Measurements from ENCODE around the gene ORAI3. TPM values are rescaled to one million over a fixed set of nuclear protein-coding genes. Genes with fewer than 3 reads are reported as not detected.
A peak's percentile ranks its signal among the peaks of the same experiment; 100 is the strongest.

The ORAI3 gene
- total RNA-seq, 1 donor from 2014 or later: 19.5 TPM

DNA sequence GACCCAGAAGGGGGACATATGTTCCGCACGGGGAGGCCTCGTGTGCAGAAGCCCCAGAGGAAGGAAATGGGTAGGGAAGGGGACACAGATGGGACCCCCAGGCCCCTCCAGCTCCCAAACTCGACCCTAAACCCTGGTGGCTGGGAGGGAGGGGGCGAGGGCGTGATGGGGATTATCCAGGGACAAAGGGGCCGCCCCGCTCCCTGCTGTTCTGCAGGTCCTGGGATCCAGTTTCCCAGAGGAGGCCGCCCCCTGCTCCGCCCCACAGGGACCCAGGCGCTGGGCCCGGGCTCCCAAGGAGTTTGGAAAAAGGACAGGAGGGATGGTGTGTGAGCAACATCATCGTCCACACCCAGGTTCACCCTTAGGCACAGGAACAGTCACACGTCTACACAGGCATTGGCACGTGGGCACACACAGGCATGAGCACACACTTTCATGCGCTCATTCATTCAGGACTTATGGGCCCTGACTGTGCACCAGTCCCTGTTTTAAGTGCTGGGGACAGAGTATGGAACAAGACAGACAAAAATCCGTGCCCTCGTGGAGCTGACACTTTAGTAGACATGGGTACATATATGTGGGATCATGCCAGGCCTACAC, 38.3 kb upstream of the ORAI3 start:
- intact Hi-C loops (cut with DNase I): no loop called here
- Histone ChIP-seq H3K27me3 (no peaks in the 10 kb centered on the region), H3K4me3 (no peak overlapping the region), H3K27ac (no peak overlapping the region), H3K9me3 (no peaks in the 10 kb centered on the region), H3K4me1 (no peaks in the 10 kb centered on the region), H3K36me3 (no peaks in the 10 kb centered on the region)
- TF ChIP-seq CTCF (IDR thresholded peaks at IDR 0.05): no peak
- ATAC-seq (peak; percentile 8), DNase-seq (no peak)

DNA sequence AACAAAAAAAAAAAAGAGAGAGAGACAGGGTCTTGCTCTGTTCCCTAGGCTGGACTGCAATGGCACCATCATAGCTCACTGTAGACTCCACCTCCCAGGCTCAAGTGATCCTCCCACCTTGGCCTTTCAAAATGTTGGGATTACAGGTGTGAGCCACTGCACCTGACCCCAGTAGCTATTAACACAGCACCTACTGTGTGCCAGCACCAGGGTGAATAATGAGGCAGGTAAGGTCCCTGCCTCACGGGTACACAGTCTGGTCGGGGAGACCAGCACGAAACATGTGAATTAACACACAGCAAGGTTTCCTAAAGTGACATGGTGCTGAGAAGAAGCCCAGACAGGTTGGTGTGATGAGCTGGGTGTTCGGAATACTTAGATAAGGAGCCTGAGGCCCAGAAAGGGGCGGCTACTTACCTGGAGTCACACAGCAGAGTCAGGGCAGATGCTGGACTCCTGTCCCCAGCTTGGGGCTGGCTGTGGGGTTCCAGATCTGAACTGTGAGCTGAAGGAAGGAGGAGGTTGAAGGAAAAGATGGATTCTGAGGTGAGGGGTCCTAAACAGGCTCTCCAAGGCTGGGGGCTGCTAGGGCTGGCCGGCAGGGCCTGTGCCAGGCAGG, 36.0 kb upstream of the ORAI3 start:
- no peak for ATAC-seq
- Histone ChIP-seq H3K36me3 (no peaks in the 10 kb centered on the region), H3K27ac (no peak overlapping the region), H3K9me3 (no peaks in the 10 kb centered on the region), H3K4me3 (no peak overlapping the region), H3K27me3 (no peaks in the 10 kb centered on the region), H3K4me1 (no peaks in the 10 kb centered on the region)
- no peak for DNase-seq
- no peak for TF ChIP-seq CTCF (IDR thresholded peaks at IDR 0.05)
- intact Hi-C loops (cut with DNase I): no loop called here

DNA sequence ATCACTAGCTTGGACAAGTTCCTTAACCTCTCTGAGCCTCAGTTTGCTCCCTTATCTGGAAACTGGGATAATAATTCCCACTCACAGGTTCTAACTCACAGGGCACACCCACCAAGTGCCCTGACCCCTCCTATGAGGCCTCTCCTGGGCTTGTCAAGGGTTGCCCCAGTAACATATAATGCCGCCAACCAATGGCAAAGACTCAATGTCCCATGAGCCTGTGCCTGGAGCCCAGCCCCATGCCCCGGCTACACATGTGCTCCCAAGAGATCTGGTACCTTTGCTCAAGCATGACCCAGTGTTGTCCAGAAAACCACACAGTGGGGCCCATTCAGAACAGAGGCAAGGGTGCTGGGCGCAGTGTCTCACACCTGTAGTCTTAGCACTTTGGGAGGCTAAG, 34.0 kb upstream of the ORAI3 start:
- Histone ChIP-seq H3K27me3 (no peaks in the 10 kb centered on the region), H3K27ac (no peak overlapping the region), H3K4me3 (no peak overlapping the region), H3K36me3 (no peaks in the 10 kb centered on the region), H3K9me3 (no peaks in the 10 kb centered on the region), H3K4me1 (no peaks in the 10 kb centered on the region)
- intact Hi-C loops (cut with DNase I): no loop called here
- no peak for TF ChIP-seq CTCF (IDR thresholded peaks at IDR 0.05)
- DNase-seq (no peak), ATAC-seq (no peak)

DNA sequence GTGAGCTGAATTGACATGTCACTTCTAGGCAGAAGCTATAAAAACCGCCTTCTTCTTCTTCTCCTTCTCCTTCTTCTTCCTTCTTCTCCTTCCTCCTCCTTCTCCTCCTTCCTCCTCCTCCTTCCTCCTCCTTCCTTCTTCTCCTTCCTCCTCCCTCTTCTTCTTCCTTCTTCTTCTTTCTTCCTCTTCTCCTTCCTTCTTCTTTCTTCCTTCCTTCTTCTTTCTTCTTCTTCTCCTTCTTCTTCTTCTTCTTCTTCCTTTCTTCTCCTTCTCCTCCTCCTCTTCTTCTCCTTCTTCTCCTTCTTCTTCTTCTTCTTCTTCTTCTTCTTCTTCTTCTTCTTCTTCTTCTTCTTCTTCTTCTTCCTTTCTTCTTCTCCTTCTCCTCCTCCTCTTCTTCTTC, 30.3 kb upstream of the ORAI3 start:
- Histone ChIP-seq H3K4me1 (peaks cover 4% of the 10 kb centered on the region), H3K36me3 (no peaks in the 10 kb centered on the region), H3K27me3 (no peaks in the 10 kb centered on the region), H3K27ac (no peak overlapping the region), H3K4me3 (no peak overlapping the region), H3K9me3 (no peaks in the 10 kb centered on the region)
- ATAC-seq: no peak
- intact Hi-C loops (cut with DNase I): no loop called here
- no peak for TF ChIP-seq CTCF (IDR thresholded peaks at IDR 0.05)
- no peak for DNase-seq

- Histone ChIP-seq H3K4me3 (no peak overlapping the region), H3K27ac (no peak overlapping the region), H3K36me3 (no peaks in the 10 kb centered on the region), H3K9me3 (no peaks in the 10 kb centered on the region), H3K4me1 (peaks cover 8% of the 10 kb centered on the region), H3K27me3 (no peaks in the 10 kb centered on the region)
- ATAC-seq (no peak), DNase-seq (no peak)
- no peak for TF ChIP-seq CTCF (IDR thresholded peaks at IDR 0.05)
- intact Hi-C loops (cut with DNase I): no loop called here
Measured at GRCh38 chr16:30920891-30921290, 28.0 kb upstream of the ORAI3 start.

GRCh38 chr16:30921459-30921747, 27.5 kb upstream of the ORAI3 start:
- Histone ChIP-seq H3K27me3 (no peaks in the 10 kb centered on the region), H3K4me1 (peaks cover 8% of the 10 kb centered on the region), H3K27ac (peak overlapping the region; percentile 75), H3K9me3 (no peaks in the 10 kb centered on the region), H3K36me3 (no peaks in the 10 kb centered on the region), H3K4me3 (peak overlapping the region; percentile 72)
- no peak for DNase-seq
- no peak for ATAC-seq
- intact Hi-C loops (cut with DNase I): no loop called here
- no peak for TF ChIP-seq CTCF (IDR thresholded peaks at IDR 0.05)

Data from upper lobe of right lung (tissue), 1 donor.